DOHH2 (cell line): ENCODE data around the gene WFDC1.

Experiments
- H3F3A ChIP-seq: fragments of 200-600 bp; sonication (generic), shearing (Covaris generic); 2 replicates; pipeline ENCODE4 v1.6.0; 2016; ENCODE audit warnings: antibody characterized with exemption, mild to moderate bottlenecking; ENCODE audit not compliant: control insufficient read depth, insufficient read depth
- H3K27ac ChIP-seq: fragments of 200-600 bp; sonication (generic); 2 replicates; pipeline ENCODE4 v1.5.1; 2014; ENCODE audit warnings: low read depth, mild to moderate bottlenecking, low read length, moderate library complexity
- H3K27me3 ChIP-seq: fragments of 200-600 bp; sonication (generic); 2 replicates; pipeline ENCODE4 v1.6.1; 2014; ENCODE audit warnings: mild to moderate bottlenecking, low read length, mixed read lengths; ENCODE audit not compliant: control insufficient read depth
- H3K36me3 ChIP-seq: fragments of 200-600 bp; sonication (generic); 2 replicates; pipeline ENCODE4 v1.6.1; 2014; ENCODE audit warnings: mild to moderate bottlenecking, low read length, moderate library complexity, mixed read lengths; ENCODE audit not compliant: control insufficient read depth
- H3K4me1 ChIP-seq: fragments of 200-600 bp; sonication (generic); 2 replicates; pipeline ENCODE4 v1.6.1; 2014; ENCODE audit warnings: mild to moderate bottlenecking, low read length, mixed read lengths; ENCODE audit not compliant: control insufficient read depth
- H3K4me2 ChIP-seq: fragments of 200-600 bp; sonication (generic); 2 replicates; pipeline ENCODE4 v1.6.0; 2014; ENCODE audit warnings: mild to moderate bottlenecking, low read length, moderate library complexity
- H3K4me3 ChIP-seq: fragments of 200-600 bp; sonication (generic); 2 replicates; pipeline ENCODE4 v1.5.1; 2014; ENCODE audit warnings: mild to moderate bottlenecking, low read length, mixed read lengths
- H3K79me2 ChIP-seq: fragments of 200-600 bp; sonication (generic); 2 replicates; pipeline ENCODE4 v1.6.1; 2014; ENCODE audit warnings: mild to moderate bottlenecking, low read length, mixed read lengths; ENCODE audit not compliant: control insufficient read depth
- H3K9me2 ChIP-seq: fragments of 200-600 bp; sonication (generic); replicated peaks from 2 replicates; pipeline ENCODE4 v1.6.1; 2014; ENCODE audit warnings: mild to moderate bottlenecking, low read length, mixed read lengths; ENCODE audit not compliant: control insufficient read depth
- H3K9me3 ChIP-seq: fragments of 200-600 bp; sonication (generic); 2 replicates; pipeline ENCODE4 v1.6.1; 2014; ENCODE audit warnings: antibody characterized with exemption, low read length, mixed read lengths; ENCODE audit not compliant: control insufficient read depth, insufficient read depth
- H4K20me1 ChIP-seq: fragments of 200-600 bp; sonication (generic); 2 replicates; pipeline ENCODE4 v1.6.0; 2014; ENCODE audit warnings: low read depth, mild to moderate bottlenecking, antibody characterized with exemption, low read length, moderate library complexity; ENCODE audit not compliant: control insufficient read depth, insufficient read depth
- CTCF ChIP-seq: fragments of 200-600 bp; sonication (generic); IDR thresholded peaks from one replicate; pipeline ENCODE4 v1.5.1; 2014; ENCODE audit warnings: antibody characterized with exemption, mild to moderate bottlenecking, low read depth, low read length; ENCODE audit not compliant: poor library complexity, severe bottlenecking
- EZH2phosphoT487 ChIP-seq: fragments of 200-600 bp; sonication (generic); IDR thresholded peaks from 2 replicates; pipeline ENCODE4 v1.6.1; 2017; ENCODE audit warnings: borderline replicate concordance, mild to moderate bottlenecking, antibody characterized with exemption, low read length, moderate library complexity, mixed read lengths

WFDC1 gene

GRCh38 chr16:84286578-84287240 lies 8.0 kb upstream of the WFDC1 start:
- TF ChIP-seq CTCF = no peak
- TF ChIP-seq EZH2phosphoT487 = no peak
- Histone ChIP-seq H4K20me1 (no peaks in the 10 kb centered on the region), H3K9me2 (no peaks in the 10 kb centered on the region), H3K4me3 (no peak overlapping the region), H3K36me3 (no peaks in the 10 kb centered on the region), H3K9me3 (no peaks in the 10 kb centered on the region), H3K4me1 (no peaks in the 10 kb centered on the region), H3K27ac (no peak overlapping the region), H3K27me3 (peaks cover 8% of the 10 kb centered on the region), H3F3A (no peaks in the 10 kb centered on the region), H3K4me2 (no peak overlapping the region), H3K79me2 (no peaks in the 10 kb centered on the region)

GRCh38 chr16:84288902-84289301 lies 5.8 kb upstream of the WFDC1 start:
- Histone ChIP-seq H3K4me2 (no peak overlapping the region), H3K4me3 (no peak overlapping the region), H4K20me1 (no peaks in the 10 kb centered on the region), H3K27ac (no peak overlapping the region), H3K79me2 (no peaks in the 10 kb centered on the region), H3K9me2 (no peaks in the 10 kb centered on the region), H3K36me3 (no peaks in the 10 kb centered on the region), H3F3A (no peaks in the 10 kb centered on the region), H3K27me3 (peaks cover 8% of the 10 kb centered on the region), H3K9me3 (no peaks in the 10 kb centered on the region), H3K4me1 (no peaks in the 10 kb centered on the region)
- TF ChIP-seq CTCF (no peak), EZH2phosphoT487 (no peak)

- no peak for TF ChIP-seq EZH2phosphoT487
- no peak for TF ChIP-seq CTCF
- H3K4me2 ChIP-seq = no peak overlapping the region
- H4K20me1 ChIP-seq = no peaks in the 10 kb centered on the region
Observed at GRCh38 chr16:84291226-84291625, 3.5 kb upstream of the WFDC1 start.

More at GRCh38 chr16:84291226-84291625, 3.5 kb upstream of the WFDC1 start:
- Histone ChIP-seq H3F3A (no peaks in the 10 kb centered on the region), H3K79me2 (no peaks in the 10 kb centered on the region), H3K9me3 (no peaks in the 10 kb centered on the region), H3K4me1 (no peaks in the 10 kb centered on the region), H3K36me3 (no peaks in the 10 kb centered on the region), H3K9me2 (no peaks in the 10 kb centered on the region), H3K27me3 (peaks cover 19% of the 10 kb centered on the region), H3K4me3 (no peak overlapping the region), H3K27ac (no peak overlapping the region)
